Left ventricle myocardium inferior (tissue), 1 donor: ENCODE data around the gene TNFAIP2. TPM values are rescaled to one million over a fixed set of nuclear protein-coding genes. Genes with fewer than 3 reads are reported as not detected.
"Not testable (repeated sequence)": the region's sequence is repeated elsewhere in the genome, so short reads cannot be mapped to it uniquely, and the experiment has no call there.

Source experiments
- DNase-seq: peaks from one replicate; pipeline ENCODE4 v3.0.0-alpha.2; 2020
- H3K27ac ChIP-seq: fragments of 200-600 bp; replicated peaks from 2 replicates; pipeline ENCODE4 v1.8.0; 2021
- H3K27me3 ChIP-seq: fragments of 200-600 bp; 2 replicates; pipeline ENCODE4 v1.8.0; 2021; ENCODE audit warnings: low read depth
- H3K36me3 ChIP-seq: fragments of 200-600 bp; 2 replicates; pipeline ENCODE4 v1.8.0; 2021
- H3K4me1 ChIP-seq: fragments of 200-600 bp; 2 replicates; pipeline ENCODE4 v1.8.0; 2021
- H3K4me3 ChIP-seq: fragments of 200-600 bp; 2 replicates; pipeline ENCODE4 v1.8.0; 2021; ENCODE audit warnings: mild to moderate bottlenecking, moderate library complexity
- H3K9me3 ChIP-seq: fragments of 200-600 bp; replicated peaks from 2 replicates; pipeline ENCODE4 v1.8.0; 2021
- CTCF ChIP-seq: fragments of 200-600 bp; IDR thresholded peaks from 2 replicates; pipeline ENCODE4 v1.8.0; 2021; ENCODE audit warnings: antibody characterized with exemption, mild to moderate bottlenecking, borderline replicate concordance
- intact Hi-C: fragments of 100-400 bp; cut with micrococcal nuclease; formaldehyde crosslinking; loops from one replicate; pipeline ENCODE4 v1.11.0; 2022
- total RNA-seq: library from RNA; stranded (reverse); fragmentation: NEBNext Ultra II Directional; extraction: Animal tissue kit (Norgen Biotek cat#: 25700); gene quantifications from one replicate; pipeline ENCODE4 v1.2.1, GENCODE V29; 2021
- donor health status: DM: no; HTN: yes; CAD: no; lungs with severe emphysema.

Gene TNFAIP2
- total RNA-seq, 1 donor from 2014 or later: 40.1 TPM

- TF ChIP-seq CTCF: no peak
- Histone ChIP-seq H3K27ac (no peak overlapping the region), H3K4me3 (no peak overlapping the region), H3K27me3 (no peaks in the 10 kb centered on the region), H3K9me3 (peaks cover 74% of the 10 kb centered on the region), H3K4me1 (no peaks in the 10 kb centered on the region), H3K36me3 (no peaks in the 10 kb centered on the region)
- intact Hi-C loops: no loop called here
- DNase-seq: no peak
Measured at GRCh38 chr14:103172921-103173320, 49.7 kb downstream of the TNFAIP2 start.

DNA sequence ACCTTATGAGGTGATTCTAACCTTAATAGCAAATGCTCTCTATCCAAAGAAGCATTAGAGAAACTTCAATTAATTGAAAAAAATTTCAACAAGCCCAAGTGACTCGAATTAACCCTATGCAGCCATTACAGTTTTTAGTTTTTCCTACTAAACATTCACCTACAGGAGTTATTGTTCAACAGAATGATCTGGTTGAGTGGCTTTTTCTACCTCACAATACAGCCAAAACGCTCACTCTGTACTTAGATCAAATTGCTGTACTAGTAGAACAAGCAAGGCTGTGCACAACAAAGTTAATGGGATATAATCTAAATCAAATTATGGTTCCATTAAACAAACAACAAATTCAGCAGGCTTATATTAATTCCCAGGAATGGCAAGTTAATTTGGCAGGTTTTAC is 50.6 kb downstream of the TNFAIP2 start:
- H3K27ac ChIP-seq, H3K36me3 ChIP-seq, DNase-seq, intact Hi-C loops, H3K27me3 ChIP-seq, H3K4me1 ChIP-seq, H3K4me3 ChIP-seq: not testable (repeated sequence)
- H3K9me3 ChIP-seq: peaks cover 64% of the 10 kb centered on the region

DNA sequence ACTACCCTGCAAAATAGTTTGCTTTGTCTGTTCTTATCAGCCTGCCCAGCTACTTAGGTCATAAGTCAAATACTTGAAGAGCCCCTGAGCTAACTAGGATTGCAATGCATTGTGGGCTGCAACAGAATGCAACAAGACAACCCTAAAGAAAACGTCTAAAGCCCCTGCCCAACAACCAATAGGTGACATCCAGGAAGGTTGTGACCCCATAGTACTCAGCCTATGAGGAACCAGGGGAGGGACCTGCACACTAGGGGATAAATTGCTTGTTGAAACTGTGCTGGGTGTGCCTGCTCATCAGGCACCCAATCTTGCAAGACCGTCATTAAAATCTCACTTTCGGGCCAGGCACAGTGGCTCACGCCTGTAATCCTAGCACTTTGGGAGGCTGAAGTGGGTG is 52.9 kb downstream of the TNFAIP2 start:
- H3K27ac ChIP-seq, H3K4me3 ChIP-seq, H3K4me1 ChIP-seq, intact Hi-C loops, H3K27me3 ChIP-seq, DNase-seq, H3K36me3 ChIP-seq: not testable (repeated sequence)
- peaks cover 43% of the 10 kb centered on the region for H3K9me3 ChIP-seq

- peaks cover 34% of the 10 kb centered on the region for H3K9me3 ChIP-seq
- intact Hi-C loops: no loop called here
Measured at GRCh38 chr14:103177376-103177775, 54.1 kb downstream of the TNFAIP2 start.

DNA sequence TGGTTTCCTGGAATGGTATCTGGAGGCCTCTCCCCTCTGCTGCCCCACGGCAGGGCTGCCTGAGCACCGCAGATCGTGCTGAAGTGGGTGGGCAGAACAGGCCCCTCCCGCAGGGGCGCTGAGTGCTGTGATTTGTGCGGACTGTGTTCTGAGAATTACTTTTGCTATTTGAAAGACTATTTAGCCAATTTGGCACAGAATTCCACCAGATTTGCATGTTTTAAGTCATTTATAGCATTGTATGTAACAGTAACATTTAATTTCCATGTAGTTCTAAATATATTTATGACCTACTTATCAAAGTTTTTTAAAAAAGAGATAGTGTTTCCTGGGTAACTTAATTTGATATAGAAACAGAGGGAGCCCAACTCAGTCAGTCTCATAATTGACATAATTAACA is 55.3 kb downstream of the TNFAIP2 start:
- H3K27me3 ChIP-seq: peaks cover 2% of the 10 kb centered on the region
- no peaks in the 10 kb centered on the region for H3K36me3 ChIP-seq
- H3K4me1 ChIP-seq: no peaks in the 10 kb centered on the region
- H3K4me3 ChIP-seq: no peak overlapping the region
- DNase-seq: no peak
- H3K9me3 ChIP-seq: peaks cover 23% of the 10 kb centered on the region
- no peak overlapping the region for H3K27ac ChIP-seq
- intact Hi-C loops: no loop called here
- no peak for TF ChIP-seq CTCF

More at GRCh38 chr14:103177376-103177775, 54.1 kb downstream of the TNFAIP2 start:
- Histone ChIP-seq H3K27me3 (no peaks in the 10 kb centered on the region), H3K4me1 (no peaks in the 10 kb centered on the region), H3K4me3 (no peak overlapping the region), H3K27ac (no peak overlapping the region), H3K36me3 (no peaks in the 10 kb centered on the region)
- DNase-seq: no peak
- TF ChIP-seq CTCF: no peak

DNA sequence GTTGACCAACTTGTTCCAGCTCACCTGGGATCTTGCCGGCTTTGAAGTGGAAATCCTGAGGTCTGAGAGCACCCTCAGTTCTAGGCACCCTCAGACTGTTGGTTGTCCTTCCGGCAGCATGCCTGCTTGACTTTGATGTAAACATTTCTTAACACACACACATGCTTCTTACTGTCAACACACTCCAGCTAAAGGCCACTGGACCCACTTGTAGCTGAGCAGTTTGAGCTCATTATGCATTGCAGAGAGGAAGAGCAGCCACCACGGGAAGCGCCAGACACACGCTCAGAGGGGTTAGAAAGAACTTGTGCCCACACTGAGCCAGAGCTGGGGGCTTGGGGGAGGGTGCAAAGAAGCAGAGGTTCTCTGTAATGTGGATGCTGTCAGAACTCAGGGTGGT is 55.8 kb downstream of the TNFAIP2 start:
- intact Hi-C loops: no loop called here
- no peak for DNase-seq
- Histone ChIP-seq H3K36me3 (no peaks in the 10 kb centered on the region), H3K4me3 (no peak overlapping the region), H3K4me1 (no peaks in the 10 kb centered on the region), H3K27me3 (peaks cover 8% of the 10 kb centered on the region), H3K27ac (no peak overlapping the region), H3K9me3 (peaks cover 17% of the 10 kb centered on the region)
- no peak for TF ChIP-seq CTCF

- Histone ChIP-seq H3K27me3 (peaks cover 13% of the 10 kb centered on the region), H3K4me3 (no peak overlapping the region), H3K36me3 (no peaks in the 10 kb centered on the region), H3K27ac (no peak overlapping the region), H3K9me3 (peaks cover 4% of the 10 kb centered on the region), H3K4me1 (no peaks in the 10 kb centered on the region)
- no peak for TF ChIP-seq CTCF
- DNase-seq: no peak
- intact Hi-C loops: loop anchor here (10.0 kb wide), 1 partner anchor 76 kb away; no protein-coding TSS in a partner anchor
Measured at GRCh38 chr14:103180331-103180730, 57.1 kb downstream of the TNFAIP2 start.
